C4-2B (cell line): ENCODE results near the gene MEF2C.

Source experiments
- H3K27ac ChIP-seq: fragments of 450-650 bp; 2 replicates; pipeline ENCODE4 v1.5.1; 2017
- CTCF ChIP-seq: fragments of 450-650 bp; conservative IDR thresholded peaks from 2 replicates; pipeline ENCODE4 v1.5.1; 2017; ENCODE audit warnings: mild to moderate bottlenecking
- ZFX ChIP-seq: fragments of 450-650 bp; IDR thresholded peaks from 2 replicates; pipeline ENCODE4 v1.6.1; 2017

The MEF2C gene

GRCh38 chr5:88708021-88708420 is 175.0 kb downstream of the MEF2C start:
- no peak for TF ChIP-seq CTCF
- TF ChIP-seq ZFX, result no peak
- no peak overlapping the region for H3K27ac ChIP-seq

GRCh38 chr5:88707216-88707965 is 175.6 kb downstream of the MEF2C start:
- TF ChIP-seq CTCF (no peak), ZFX (no peak)
- H3K27ac ChIP-seq, result no peak overlapping the region

GRCh38 chr5:88702332-88702731 is 180.7 kb downstream of the MEF2C start:
- no peak overlapping the region for H3K27ac ChIP-seq
- TF ChIP-seq CTCF, result no peak
- no peak for TF ChIP-seq ZFX

GRCh38 chr5:88700121-88700520 is 182.9 kb downstream of the MEF2C start:
- no peak for TF ChIP-seq ZFX
- no peak for TF ChIP-seq CTCF
- no peak overlapping the region for H3K27ac ChIP-seq

- H3K27ac ChIP-seq, result no peak overlapping the region
- TF ChIP-seq ZFX, result no peak
Observed at GRCh38 chr5:88698290-88698689, 184.7 kb downstream of the MEF2C start.

- no peak overlapping the region for H3K27ac ChIP-seq
- TF ChIP-seq CTCF (no peak), ZFX (no peak)
Observed at GRCh38 chr5:88696466-88696865, 186.5 kb downstream of the MEF2C start.

GRCh38 chr5:88695931-88696330 is 187.1 kb downstream of the MEF2C start:
- H3K27ac ChIP-seq, result no peak overlapping the region
- TF ChIP-seq CTCF, result no peak
- no peak for TF ChIP-seq ZFX

- TF ChIP-seq ZFX (no peak), CTCF (no peak)
- no peak overlapping the region for H3K27ac ChIP-seq
Observed at GRCh38 chr5:88695232-88695631, 187.8 kb downstream of the MEF2C start.
